GM18861 (cell line): Measurements from ENCODE around the gene TAS2R1.
"Not testable (repeated sequence)": the region's sequence is repeated elsewhere in the genome, so short reads cannot be mapped to it uniquely, and the experiment has no call there.

ENCODE experiments used
- ATAC-seq: cut with Tn5 transposase; IDR thresholded peaks from one replicate; pipeline ENCODE4 v1.9.1; 2021; ENCODE audit not compliant: unreplicated experiment

Gene TAS2R1

GRCh38 chr5:9623661-9624060 lies 6.5 kb downstream of the TAS2R1 start:
- no peak for ATAC-seq

GRCh38 chr5:9622971-9623421 lies 7.2 kb downstream of the TAS2R1 start:
- no peak for ATAC-seq

- no peak for ATAC-seq
Observed at GRCh38 chr5:9621379-9621903, 8.7 kb downstream of the TAS2R1 start.

- no peak for ATAC-seq
Observed at GRCh38 chr5:9619331-9620092, 10.6 kb downstream of the TAS2R1 start.

GRCh38 chr5:9617739-9618504 lies 12.2 kb downstream of the TAS2R1 start:
- ATAC-seq: no peak

- no peak for ATAC-seq
Observed at GRCh38 chr5:9617221-9617620, 12.9 kb downstream of the TAS2R1 start.

GRCh38 chr5:9615331-9615730 lies 14.8 kb downstream of the TAS2R1 start:
- no peak for ATAC-seq

- no peak for ATAC-seq
Observed at GRCh38 chr5:9613360-9613759, 16.8 kb downstream of the TAS2R1 start.

GRCh38 chr5:9610969-9611368 lies 19.2 kb downstream of the TAS2R1 start:
- no peak for ATAC-seq

- ATAC-seq: no peak
Observed at GRCh38 chr5:9610364-9610763, 19.8 kb downstream of the TAS2R1 start.

GRCh38 chr5:9608093-9608492 lies 22.1 kb downstream of the TAS2R1 start:
- no peak for ATAC-seq

GRCh38 chr5:9605041-9605838 lies 24.9 kb downstream of the TAS2R1 start:
- ATAC-seq: no peak

- ATAC-seq: no peak
Observed at GRCh38 chr5:9604416-9604815, 25.7 kb downstream of the TAS2R1 start.

- ATAC-seq: no peak
Observed at GRCh38 chr5:9601055-9601739, 29.0 kb downstream of the TAS2R1 start.

- no peak for ATAC-seq
Observed at GRCh38 chr5:9599391-9599790, 30.8 kb downstream of the TAS2R1 start.

- not testable (repeated sequence) for ATAC-seq
Observed at GRCh38 chr5:9598329-9598728, 31.8 kb downstream of the TAS2R1 start.

GRCh38 chr5:9597322-9597721 lies 32.8 kb downstream of the TAS2R1 start:
- ATAC-seq: not testable (repeated sequence)

- no peak for ATAC-seq
Observed at GRCh38 chr5:9596824-9597223, 33.3 kb downstream of the TAS2R1 start.

GRCh38 chr5:9596171-9596780 lies 33.9 kb downstream of the TAS2R1 start:
- ATAC-seq: no peak

GRCh38 chr5:9594913-9595312 lies 35.2 kb downstream of the TAS2R1 start:
- no peak for ATAC-seq
